HepG2 (cell line): ENCODE measurements around the gene DAD1. TPM values are rescaled to one million over a fixed set of nuclear protein-coding genes. Genes with fewer than 3 reads are reported as not detected.

Experiments
- ATRX ChIP-seq: sonication (generic); formaldehyde crosslinking; IDR thresholded peaks from 2 replicates; pipeline ENCODE4 v1.4.0; 2020; ENCODE audit warnings: missing genetic modification reagents, borderline replicate concordance
- GTF2F1 ChIP-seq: fragments of 150-350 bp; IDR thresholded peaks from 2 replicates; pipeline ENCODE4 v1.6.1; 2014; ENCODE audit warnings: low read length
- GZF1 ChIP-seq: sonication (generic); formaldehyde crosslinking; IDR thresholded peaks from 2 replicates; pipeline ENCODE4 v1.5.1; 2020; ENCODE audit warnings: mild to moderate bottlenecking, missing genetic modification reagents
- ISX ChIP-seq: sonication (generic); formaldehyde crosslinking; conservative IDR thresholded peaks from 2 replicates; pipeline ENCODE4 v1.5.0; 2020; ENCODE audit warnings: missing genetic modification reagents
- KAT8 ChIP-seq: IDR thresholded peaks from 2 replicates; pipeline ENCODE4 v1.6.1; 2016; ENCODE audit warnings: missing genetic modification reagents, missing compliant biosample characterization
- RFXAP ChIP-seq: sonication (generic); formaldehyde crosslinking; IDR thresholded peaks from 2 replicates; pipeline ENCODE4 v1.4.0; 2020; ENCODE audit warnings: missing genetic modification reagents, borderline replicate concordance
- SALL2 ChIP-seq: sonication (generic); formaldehyde crosslinking; IDR thresholded peaks from 2 replicates; pipeline ENCODE4 v1.8.1; 2023; ENCODE audit warnings: mild to moderate bottlenecking, missing genetic modification reagents, inconsistent platforms
- SIX4 ChIP-seq: sonication (generic); formaldehyde crosslinking; IDR thresholded peaks from 2 replicates; pipeline ENCODE4 v1.4.0; 2020; ENCODE audit warnings: missing genetic modification reagents
- SP140L ChIP-seq: sonication (generic); formaldehyde crosslinking; IDR thresholded peaks from 2 replicates; pipeline ENCODE4 v1.4.0; 2020; ENCODE audit warnings: missing genetic modification reagents, borderline replicate concordance
- U2AF2 ChIP-seq: fragments of 200-400 bp; formaldehyde crosslinking; IDR thresholded peaks from 2 replicates; pipeline ENCODE4 v1.6.1; 2017; ENCODE audit warnings: low read depth, mild to moderate bottlenecking, low read length
- ZKSCAN5 ChIP-seq: sonication (generic); formaldehyde crosslinking; IDR thresholded peaks from 2 replicates; pipeline ENCODE4 v1.5.1; 2020; ENCODE audit warnings: mild to moderate bottlenecking, missing genetic modification reagents
- ZNF160 ChIP-seq: sonication (generic); formaldehyde crosslinking; IDR thresholded peaks from 2 replicates; pipeline ENCODE4 v1.8.0; 2022; ENCODE audit warnings: mild to moderate bottlenecking, inconsistent platforms, missing genetic modification reagents
- ZNF253 ChIP-seq: sonication (generic); formaldehyde crosslinking; IDR thresholded peaks from 2 replicates; pipeline ENCODE4 v1.8.0; 2022; ENCODE audit warnings: mild to moderate bottlenecking, missing genetic modification reagents, borderline replicate concordance
- ZNF614 ChIP-seq: IDR thresholded peaks from 2 replicates; pipeline ENCODE4 v1.6.1; 2018; ENCODE audit warnings: missing biosample characterization, missing genetic modification reagents, inconsistent platforms, borderline replicate concordance
- polyA plus RNA-seq, 8 experiments: library from polyadenylated mRNA; depleted of rRNA in 3 of 8; stranded (reverse) in 7 of 8; unstranded in 1 of 8; fragments of >200 nt; fragmentation: Illumina TruSeq in 4 of 8; extraction: Trizol in 4 of 8; gene quantifications; 2 replicates each; pipeline versions ENCODE4 v1.2.1 to v1.2.3, GENCODE V29; 2011 to 2016; ENCODE audit warnings: low read depth in 4 of 8, missing spikeins in 1 of 8, mixed read lengths in 1 of 8; ENCODE audit not compliant: insufficient read depth in 1 of 8
- total RNA-seq, 5 experiments: library from RNA; depleted of rRNA; stranded (reverse); fragments of >200 nt; fragmentation: Illumina TruSeq; extraction: Trizol; gene quantifications; 2 replicates each; pipeline ENCODE4 v1.2.3, GENCODE V29; 2016; ENCODE audit warnings: low read depth in 1 of 5
- TF ChIP-seq, protein P1 (sequence below): sonication (generic); formaldehyde crosslinking; IDR thresholded peaks from 2 replicates; pipeline ENCODE4 v1.5.0; 2020; ENCODE audit warnings: missing genetic modification reagents, mild to moderate bottlenecking, borderline replicate concordance
- TF ChIP-seq, protein P2 (sequence below): sonication (generic); formaldehyde crosslinking; conservative IDR thresholded peaks from 2 replicates; pipeline ENCODE4 v1.4.0; 2020; ENCODE audit warnings: missing genetic modification reagents
- TF ChIP-seq, protein P3 (sequence below): IDR thresholded peaks from 2 replicates; pipeline ENCODE4 v1.6.1; 2018; ENCODE audit warnings: missing genetic modification reagents

Gene DAD1
- total and polyA plus RNA-seq, 2 of the 13 experiments (the other 11 are each of a cell fraction or from before 2014, with no cell fraction given), result 558 to 626 TPM

DNA sequence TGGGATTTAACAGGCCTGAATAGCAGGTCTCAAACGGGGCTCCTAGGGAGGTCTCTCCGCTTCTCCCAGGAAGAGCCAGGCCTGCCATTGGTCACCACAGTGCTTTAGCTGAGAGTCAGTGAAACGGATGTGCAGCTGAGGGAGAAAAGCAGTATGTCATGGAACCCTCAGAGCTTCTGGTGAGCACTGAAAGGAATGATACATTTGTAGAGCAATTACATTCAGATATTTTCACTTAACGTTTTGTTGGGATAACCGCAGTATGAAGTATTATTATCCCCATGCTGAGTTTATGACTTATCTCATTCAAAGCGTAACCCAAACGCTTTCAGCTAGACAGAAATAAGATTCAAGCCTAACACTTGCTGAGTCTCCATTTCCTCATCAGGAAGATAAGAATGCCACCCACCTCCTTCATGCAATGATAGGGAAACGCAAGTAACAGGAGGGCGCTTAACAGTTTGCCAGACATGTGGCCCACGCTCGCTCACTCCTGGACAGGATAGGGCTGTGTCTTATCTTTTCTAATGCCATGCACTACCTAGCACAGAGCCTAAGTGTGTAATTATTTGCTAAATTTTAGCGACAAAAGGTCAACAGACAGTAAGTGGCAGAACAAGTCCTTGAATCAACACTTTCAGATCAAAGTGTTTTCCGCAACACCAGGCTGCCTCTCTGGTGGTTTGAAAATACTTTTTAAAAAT lies 28.2 kb downstream of the DAD1 start (continued):
- TF ChIP-seq GZF1 (no peak), SP140L (CRISPR knock-in tag) (peak; percentile 73; the same call in 1 of the 2 replicates), SIX4 (CRISPR knock-in tag) (no peak), KAT8 (peak; percentile 48; the same call in 1 of the 2 replicates), ZKSCAN5 (CRISPR knock-in tag) (no peak), ZNF160 (CRISPR knock-in tag) (no peak), ISX (CRISPR knock-in tag) (no peak), ZNF614 (CRISPR knock-in tag) (no peak), RFXAP (CRISPR knock-in tag) (no peak), GTF2F1 (no peak), ZNF253 (CRISPR knock-in tag) (no peak), SALL2 (CRISPR knock-in tag) (no peak), U2AF2 (no peak), ATRX (CRISPR knock-in tag) (no peak)
- TF ChIP-seq, protein P1, sequence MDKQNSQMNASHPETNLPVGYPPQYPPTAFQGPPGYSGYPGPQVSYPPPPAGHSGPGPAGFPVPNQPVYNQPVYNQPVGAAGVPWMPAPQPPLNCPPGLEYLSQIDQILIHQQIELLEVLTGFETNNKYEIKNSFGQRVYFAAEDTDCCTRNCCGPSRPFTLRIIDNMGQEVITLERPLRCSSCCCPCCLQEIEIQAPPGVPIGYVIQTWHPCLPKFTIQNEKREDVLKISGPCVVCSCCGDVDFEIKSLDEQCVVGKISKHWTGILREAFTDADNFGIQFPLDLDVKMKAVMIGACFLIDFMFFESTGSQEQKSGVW (CRISPR knock-in tag), result no peak
- TF ChIP-seq, protein P2, sequence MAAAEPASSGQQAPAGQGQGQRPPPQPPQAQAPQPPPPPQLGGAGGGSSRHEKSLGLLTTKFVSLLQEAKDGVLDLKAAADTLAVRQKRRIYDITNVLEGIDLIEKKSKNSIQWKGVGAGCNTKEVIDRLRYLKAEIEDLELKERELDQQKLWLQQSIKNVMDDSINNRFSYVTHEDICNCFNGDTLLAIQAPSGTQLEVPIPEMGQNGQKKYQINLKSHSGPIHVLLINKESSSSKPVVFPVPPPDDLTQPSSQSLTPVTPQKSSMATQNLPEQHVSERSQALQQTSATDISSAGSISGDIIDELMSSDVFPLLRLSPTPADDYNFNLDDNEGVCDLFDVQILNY (CRISPR knock-in tag), result no peak
- TF ChIP-seq, protein P3, sequence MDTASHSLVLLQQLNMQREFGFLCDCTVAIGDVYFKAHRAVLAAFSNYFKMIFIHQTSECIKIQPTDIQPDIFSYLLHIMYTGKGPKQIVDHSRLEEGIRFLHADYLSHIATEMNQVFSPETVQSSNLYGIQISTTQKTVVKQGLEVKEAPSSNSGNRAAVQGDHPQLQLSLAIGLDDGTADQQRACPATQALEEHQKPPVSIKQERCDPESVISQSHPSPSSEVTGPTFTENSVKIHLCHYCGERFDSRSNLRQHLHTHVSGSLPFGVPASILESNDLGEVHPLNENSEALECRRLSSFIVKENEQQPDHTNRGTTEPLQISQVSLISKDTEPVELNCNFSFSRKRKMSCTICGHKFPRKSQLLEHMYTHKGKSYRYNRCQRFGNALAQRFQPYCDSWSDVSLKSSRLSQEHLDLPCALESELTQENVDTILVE, result no peak; the same call in 1 of the 2 replicates
